Activated naive CD8-positive, alpha-beta T cell treated with anti-CD3 and anti-CD28 coated beads, Interleukin-2, amount 50 U/mL, for 16 hours (primary cell): ENCODE data around the gene PLCL2.

Source experiments
- DNase-seq: peaks from one replicate; pipeline ENCODE4 v3.0.0-alpha.2; 2020; ENCODE audit warnings: low read depth, low spot score

Gene PLCL2

GRCh38 chr3:17044855-17045254 is 160.1 kb downstream of the PLCL2 start:
- DNase-seq: no peak

GRCh38 chr3:17045705-17046104 is 160.9 kb downstream of the PLCL2 start:
- DNase-seq: no peak

GRCh38 chr3:17046623-17047022 is 161.9 kb downstream of the PLCL2 start:
- no peak for DNase-seq

GRCh38 chr3:17047162-17047561 is 162.4 kb downstream of the PLCL2 start:
- DNase-seq: no peak

GRCh38 chr3:17047894-17048293 is 163.1 kb downstream of the PLCL2 start:
- DNase-seq: no peak

- DNase-seq: no peak
Observed at GRCh38 chr3:17050071-17050470, 165.3 kb downstream of the PLCL2 start.

GRCh38 chr3:17050506-17050905 is 165.8 kb downstream of the PLCL2 start:
- no peak for DNase-seq

GRCh38 chr3:17052363-17052762 is 167.6 kb downstream of the PLCL2 start:
- DNase-seq: no peak

GRCh38 chr3:17054301-17054981 is 169.7 kb downstream of the PLCL2 start:
- no peak for DNase-seq

GRCh38 chr3:17054982-17055343 is 170.2 kb downstream of the PLCL2 start:
- no peak for DNase-seq

- DNase-seq: no peak
Observed at GRCh38 chr3:17055374-17056276, 170.9 kb downstream of the PLCL2 start.

GRCh38 chr3:17057321-17057720 is 172.6 kb downstream of the PLCL2 start:
- DNase-seq: no peak

- DNase-seq: no peak
Observed at GRCh38 chr3:17059989-17060550, 175.3 kb downstream of the PLCL2 start.

- DNase-seq: no peak
Observed at GRCh38 chr3:17061005-17061404, 176.2 kb downstream of the PLCL2 start.

- DNase-seq: no peak
Observed at GRCh38 chr3:17062736-17063135, 178.0 kb downstream of the PLCL2 start.

- DNase-seq: no peak
Observed at GRCh38 chr3:17063596-17063995, 178.8 kb downstream of the PLCL2 start.

GRCh38 chr3:17065315-17065714 is 180.6 kb downstream of the PLCL2 start:
- no peak for DNase-seq

- no peak for DNase-seq
Observed at GRCh38 chr3:17065881-17066280, 181.1 kb downstream of the PLCL2 start.

GRCh38 chr3:17069754-17070153 is 185.0 kb downstream of the PLCL2 start:
- no peak for DNase-seq

GRCh38 chr3:17070161-17070959 is 185.6 kb downstream of the PLCL2 start:
- no peak for DNase-seq

GRCh38 chr3:17074559-17074958 is 189.8 kb downstream of the PLCL2 start:
- no peak for DNase-seq

GRCh38 chr3:17075358-17075757 is 190.6 kb downstream of the PLCL2 start:
- DNase-seq: no peak
